HEK293T (cell line): Measurements from ENCODE around the gene ALCAM.
A peak's percentile ranks its signal among the peaks of the same experiment; 100 is the strongest.

ENCODE experiments used
- CTCF ChIA-PET: fragments of 350-600 bp; formaldehyde crosslinking; extraction: SDS; loops from one replicate; lab custom pipeline; 2021; ENCODE audit warnings: antibody characterized with exemption, inconsistent platforms; lab: Yijun Ruan, JAX
- POLR2A ChIA-PET: fragments of 350-600 bp; formaldehyde crosslinking; extraction: SDS; loops from one replicate; lab custom pipeline; 2020; ENCODE audit warnings: antibody characterized with exemption, inconsistent platforms; lab: Yijun Ruan, JAX
- DNase-seq: peaks from one replicate; pipeline ENCODE4 v3.0.0; 2012; ENCODE audit warnings: mixed read lengths; ENCODE audit errors: extremely low spot score
- ARNT ChIP-seq: fragments of 450-650 bp; IDR thresholded peaks from 2 replicates; pipeline ENCODE4 v1.6.1; 2017; ENCODE audit warnings: mild to moderate bottlenecking
- BHLHE40 ChIP-seq: fragments of 450-650 bp; IDR thresholded peaks from 2 replicates; pipeline ENCODE4 v1.6.1; 2016; ENCODE audit warnings: mild to moderate bottlenecking, moderate library complexity, borderline replicate concordance
- CTBP1 ChIP-seq: fragments of 450-650 bp; IDR thresholded peaks from 2 replicates; pipeline ENCODE4 v1.6.1; 2016; ENCODE audit warnings: borderline replicate concordance
- ELF4 ChIP-seq: fragments of 450-650 bp; IDR thresholded peaks from 2 replicates; pipeline ENCODE4 v1.6.1; 2017; ENCODE audit warnings: antibody characterized with exemption
- FOXA1 ChIP-seq: fragments of 450-650 bp; IDR thresholded peaks from 2 replicates; pipeline ENCODE4 v1.6.1; 2016; ENCODE audit warnings: mild to moderate bottlenecking
- FOXK2 ChIP-seq: fragments of 450-650 bp; IDR thresholded peaks from 2 replicates; pipeline ENCODE4 v1.6.1; 2016; ENCODE audit warnings: mild to moderate bottlenecking
- FOXM1 ChIP-seq: fragments of 450-650 bp; IDR thresholded peaks from 2 replicates; pipeline ENCODE4 v1.6.1; 2017; ENCODE audit warnings: mild to moderate bottlenecking, borderline replicate concordance
- HDGF ChIP-seq: fragments of 450-650 bp; IDR thresholded peaks from 2 replicates; pipeline ENCODE4 v1.6.1; 2017; ENCODE audit warnings: antibody characterized with exemption, borderline replicate concordance
- L3MBTL2 ChIP-seq: fragments of 450-650 bp; conservative IDR thresholded peaks from 2 replicates; pipeline ENCODE4 v1.6.1; 2016; ENCODE audit warnings: mild to moderate bottlenecking
- LEF1 ChIP-seq: fragments of 450-650 bp; IDR thresholded peaks from 2 replicates; pipeline ENCODE4 v1.6.1; 2017; ENCODE audit warnings: mild to moderate bottlenecking, borderline replicate concordance
- NFRKB ChIP-seq: fragments of 450-650 bp; IDR thresholded peaks from 2 replicates; pipeline ENCODE4 v1.6.1; 2016; ENCODE audit warnings: mild to moderate bottlenecking, moderate library complexity
- SP1 ChIP-seq: fragments of 450-650 bp; IDR thresholded peaks from 2 replicates; pipeline ENCODE4 v1.6.1; 2017
- SUZ12 ChIP-seq: fragments of 450-650 bp; IDR thresholded peaks from 2 replicates; pipeline ENCODE4 v1.6.1; 2016; ENCODE audit warnings: mild to moderate bottlenecking
- TARDBP ChIP-seq: fragments of 450-650 bp; IDR thresholded peaks from 2 replicates; pipeline ENCODE4 v1.6.1; 2016
- ZNF384 ChIP-seq: fragments of 450-650 bp; IDR thresholded peaks from 2 replicates; pipeline ENCODE4 v1.6.1; 2016
- TF ChIP-seq, protein P1 (sequence below): fragments of 450-650 bp; IDR thresholded peaks from 2 replicates; pipeline ENCODE4 v1.6.1; 2016

The ALCAM gene

DNA sequence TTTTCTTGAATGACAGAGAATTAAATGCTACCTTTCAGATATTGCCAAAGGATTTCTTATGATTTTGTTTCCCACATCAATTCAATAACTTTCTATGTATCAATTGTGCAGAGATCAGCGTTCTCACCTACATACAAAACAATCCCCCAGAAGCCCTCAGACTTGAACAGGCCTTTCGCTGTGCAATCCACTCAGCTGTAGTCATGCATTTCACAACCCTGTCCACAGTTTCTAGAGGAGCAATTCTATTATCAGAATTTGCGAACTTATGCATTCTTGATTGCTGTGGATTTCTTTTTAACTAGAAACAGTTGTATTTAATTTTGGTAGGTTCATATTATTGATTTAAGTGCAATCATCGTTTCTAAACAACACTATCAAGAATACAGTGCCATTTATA, 13.7 kb upstream of the ALCAM start:
- ChIA-PET CTCF (no interaction called here), POLR2A (no interaction called here)
- TF ChIP-seq SP1 (no peak), FOXK2 (no peak), TARDBP (no peak)
- DNase-seq: no peak

- POLR2A ChIA-PET: no interaction called here
- TF ChIP-seq L3MBTL2: 0 out of 2 replicates have a peak, but pooled peaks have one; percentile 30
- TF ChIP-seq HDGF: no peak
- TF ChIP-seq, protein P1, sequence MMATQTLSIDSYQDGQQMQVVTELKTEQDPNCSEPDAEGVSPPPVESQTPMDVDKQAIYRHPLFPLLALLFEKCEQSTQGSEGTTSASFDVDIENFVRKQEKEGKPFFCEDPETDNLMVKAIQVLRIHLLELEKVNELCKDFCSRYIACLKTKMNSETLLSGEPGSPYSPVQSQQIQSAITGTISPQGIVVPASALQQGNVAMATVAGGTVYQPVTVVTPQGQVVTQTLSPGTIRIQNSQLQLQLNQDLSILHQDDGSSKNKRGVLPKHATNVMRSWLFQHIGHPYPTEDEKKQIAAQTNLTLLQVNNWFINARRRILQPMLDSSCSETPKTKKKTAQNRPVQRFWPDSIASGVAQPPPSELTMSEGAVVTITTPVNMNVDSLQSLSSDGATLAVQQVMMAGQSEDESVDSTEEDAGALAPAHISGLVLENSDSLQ: peak; percentile 54
- peak; percentile 22 for DNase-seq
- CTCF ChIA-PET: no interaction called here
Observed at GRCh38 chr3:105353485-105354161, 13.1 kb upstream of the ALCAM start.

- TF ChIP-seq NFRKB (no peak), SUZ12 (no peak), L3MBTL2 (no peak), FOXA1 (no peak), BHLHE40 (no peak), HDGF (no peak), FOXM1 (no peak)
- POLR2A ChIA-PET: no interaction called here
- DNase-seq: no peak
- CTCF ChIA-PET: no interaction called here
Observed at GRCh38 chr3:105354429-105354828, 12.3 kb upstream of the ALCAM start.

GRCh38 chr3:105355408-105356061, 11.2 kb upstream of the ALCAM start:
- no peak for DNase-seq
- CTCF ChIA-PET: no interaction called here

GRCh38 chr3:105356396-105356795, 10.3 kb upstream of the ALCAM start:
- TF ChIP-seq HDGF (no peak), FOXK2 (no peak), SP1 (no peak), NFRKB (no peak), ELF4 (no peak), FOXM1 (no peak), CTBP1 (no peak), FOXA1 (no peak), L3MBTL2 (no peak), TARDBP (no peak), LEF1 (no peak), ZNF384 (no peak), ARNT (no peak)
- TF ChIP-seq, protein P1: no peak
- CTCF ChIA-PET: no interaction called here
- DNase-seq: no peak
- POLR2A ChIA-PET: interaction anchor here (1.2 kb wide), 1 partner anchor 10 kb away, joined by 4 read pairs; the partner anchor contains the start of gene ALCAM

More at GRCh38 chr3:105355408-105356061, 11.2 kb upstream of the ALCAM start:
- POLR2A ChIA-PET: interaction anchor here (1.2 to 1.5 kb wide), 2 partner anchors 8 to 11 kb away, joined by 3 to 4 read pairs; partner anchors contain the start of gene ALCAM
- no peak for TF ChIP-seq LEF1
- TF ChIP-seq, protein P1: no peak
- TF ChIP-seq FOXA1: no peak
- no peak for TF ChIP-seq ZNF384
- no peak for TF ChIP-seq BHLHE40
- no peak for TF ChIP-seq NFRKB
- no peak for TF ChIP-seq FOXM1
- no peak for TF ChIP-seq HDGF
- no peak for TF ChIP-seq L3MBTL2
- no peak for TF ChIP-seq TARDBP
- no peak for TF ChIP-seq ARNT

DNA sequence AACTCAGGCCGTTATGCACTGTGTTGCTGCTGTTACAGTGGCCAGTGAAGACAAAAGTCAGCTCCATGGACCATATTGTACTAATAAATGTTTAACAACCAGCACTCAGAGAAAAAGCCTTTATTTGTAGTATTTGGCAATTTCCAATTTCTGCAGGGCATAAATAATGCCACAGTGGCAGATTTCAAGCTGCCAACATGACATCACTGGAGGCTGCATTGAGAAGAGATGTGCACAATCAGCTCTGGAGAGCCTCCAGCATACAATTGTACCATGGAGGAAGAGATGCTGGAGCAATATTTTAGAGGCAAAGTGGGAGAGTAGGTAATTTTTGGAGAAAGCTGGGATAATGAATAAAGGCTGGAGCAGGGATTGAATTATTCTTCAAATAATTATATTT, 9.7 kb upstream of the ALCAM start:
- no peak for TF ChIP-seq LEF1
- ChIA-PET POLR2A (interaction anchor here (1.2 kb wide), 1 partner anchor 10 kb away, joined by 4 read pairs; the partner anchor contains the start of gene ALCAM), CTCF (no interaction called here)
- no peak for DNase-seq

DNA sequence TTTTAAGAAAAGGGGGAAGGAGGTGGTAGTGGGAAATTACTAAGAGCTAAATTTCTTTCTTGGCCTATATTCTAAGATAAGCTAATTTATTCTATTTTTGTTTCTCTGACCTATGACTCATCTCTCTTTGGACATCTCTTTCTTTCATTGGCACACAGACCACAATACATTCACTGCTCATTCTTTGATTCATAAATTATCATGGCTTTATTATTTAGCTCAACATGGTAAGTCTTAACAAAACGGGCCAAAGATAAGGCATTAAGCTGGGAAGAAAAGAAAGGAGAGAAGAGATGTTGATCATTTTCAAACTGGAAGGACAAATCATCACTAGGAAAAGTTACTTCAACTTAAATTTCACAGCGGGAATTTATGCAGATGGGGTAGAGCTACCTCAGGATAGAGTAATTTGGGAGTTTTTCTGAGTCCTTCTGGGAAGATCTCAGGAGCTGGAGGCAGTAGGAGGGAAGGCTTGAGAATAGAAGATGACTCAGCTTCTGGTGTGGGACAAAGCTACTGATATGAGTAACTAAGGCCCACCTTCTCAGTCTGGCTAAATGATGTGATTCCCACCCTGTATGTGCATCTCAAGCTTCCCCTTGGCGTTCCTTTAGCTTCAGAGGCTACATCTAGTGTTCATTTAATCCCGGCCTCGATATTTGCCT, 7.5 kb upstream of the ALCAM start:
- no peak for DNase-seq
- POLR2A ChIA-PET: interaction anchor here (1.2 kb wide), 1 partner anchor 8 kb away, joined by 4 read pairs; no protein-coding TSS in a partner anchor
- CTCF ChIA-PET: interaction anchor here (0.5 kb wide), 1 partner anchor 1707 kb away, joined by 3 read pairs; no protein-coding TSS in a partner anchor
- no peak for TF ChIP-seq FOXK2
- no peak for TF ChIP-seq ELF4
- TF ChIP-seq BHLHE40: no peak
- TF ChIP-seq ARNT: no peak
- TF ChIP-seq NFRKB: no peak
- no peak for TF ChIP-seq CTBP1
- TF ChIP-seq SUZ12: no peak
- TF ChIP-seq FOXM1: no peak
- TF ChIP-seq SP1: no peak
- no peak for TF ChIP-seq FOXA1
- TF ChIP-seq TARDBP: no peak
- TF ChIP-seq HDGF: no peak
- no peak for TF ChIP-seq ZNF384
- TF ChIP-seq, protein P1: no peak
- no peak for TF ChIP-seq L3MBTL2
- TF ChIP-seq LEF1: no peak
